Stimulated activated CD4-positive, alpha-beta T cell treated with anti-CD3 and anti-CD28 coated beads, Interleukin-12 subunit alpha, Interleukin-12 subunit beta, amount 100 ng/mL, for 24 hours (primary cell): Measurements from ENCODE around the gene NET1.
A peak's percentile ranks its signal among the peaks of the same experiment; 100 is the strongest.
"Not testable (repeated sequence)": the region's sequence is repeated elsewhere in the genome, so short reads cannot be mapped to it uniquely, and the experiment has no call there.

Source experiments
- DNase-seq, 2 experiments: peaks; one replicate each; pipeline ENCODE4 v3.0.0-alpha.2; 2020; ENCODE audit warnings: low read depth in 2 of 2

The NET1 gene

DNA sequence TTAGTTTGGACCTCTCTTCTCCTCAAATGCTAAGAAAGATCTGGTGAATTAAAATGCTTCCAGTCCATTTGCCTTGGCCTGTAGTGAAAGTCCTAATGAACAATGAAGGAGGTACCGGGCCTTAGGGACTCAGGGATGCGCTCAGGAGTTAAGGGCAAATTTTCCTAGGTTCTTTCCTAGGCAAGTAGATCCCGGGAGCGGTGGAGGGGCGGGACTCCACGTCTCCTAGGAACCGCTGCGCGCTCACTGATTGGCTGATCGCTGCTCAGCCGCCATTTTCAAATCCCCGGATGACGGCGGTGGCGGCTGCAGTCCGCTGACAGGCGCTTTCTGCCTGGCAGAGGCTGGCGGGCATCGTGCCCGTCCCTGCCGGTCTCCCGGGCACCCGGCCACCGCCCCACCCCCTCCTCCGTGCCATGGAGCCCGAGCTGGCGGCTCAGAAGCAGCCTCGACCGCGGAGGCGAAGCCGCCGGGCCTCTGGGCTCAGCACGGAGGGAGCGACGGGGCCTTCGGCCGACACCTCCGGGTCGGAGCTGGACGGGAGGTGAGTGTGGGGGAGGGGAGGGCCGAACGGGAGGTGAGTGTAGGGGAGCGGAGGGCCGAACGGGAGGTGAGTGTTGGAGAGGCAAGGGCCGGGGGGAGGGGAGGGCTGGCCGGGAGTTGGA lies at the start of gene NET1:
Gene NET1, plus strand, starts transcription at position 281 of the 665 bp plus-strand sequence. Its CDS starts 136 bp downstream, at position 417.
- peak; percentile 46 to 75 for DNase-seq

GRCh38 chr10:5362873-5363272 lies 49.5 kb upstream of the NET1 start:
- DNase-seq = no peak

DNA sequence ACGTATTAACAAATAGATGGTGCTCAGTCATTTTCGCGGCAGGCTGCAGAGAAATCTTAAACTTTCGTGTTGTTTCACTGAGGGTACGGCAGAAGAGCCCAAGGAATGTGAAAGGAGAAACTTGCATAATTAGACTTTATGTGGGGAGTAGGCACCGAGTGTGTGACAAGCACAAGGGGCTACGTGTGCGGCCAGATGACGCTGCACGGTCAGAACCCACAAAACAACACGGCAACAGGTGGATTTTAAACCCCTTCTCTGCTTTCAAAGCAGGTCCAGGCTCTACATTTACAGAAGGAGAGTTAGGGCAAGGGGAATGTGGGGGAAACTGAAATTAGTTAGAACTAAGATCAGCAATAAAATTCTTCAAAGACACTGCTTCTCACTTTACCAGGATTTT lies 48.0 kb upstream of the NET1 start:
- no peak for DNase-seq

GRCh38 chr10:5364890-5365338 lies 47.4 kb upstream of the NET1 start, which contains the start of gene UCN3:
Gene UCN3 (plus strand): TSS chr10:5364966. CDS start chr10:5373721, 8,755 bp downstream.
- DNase-seq = no peak

DNA sequence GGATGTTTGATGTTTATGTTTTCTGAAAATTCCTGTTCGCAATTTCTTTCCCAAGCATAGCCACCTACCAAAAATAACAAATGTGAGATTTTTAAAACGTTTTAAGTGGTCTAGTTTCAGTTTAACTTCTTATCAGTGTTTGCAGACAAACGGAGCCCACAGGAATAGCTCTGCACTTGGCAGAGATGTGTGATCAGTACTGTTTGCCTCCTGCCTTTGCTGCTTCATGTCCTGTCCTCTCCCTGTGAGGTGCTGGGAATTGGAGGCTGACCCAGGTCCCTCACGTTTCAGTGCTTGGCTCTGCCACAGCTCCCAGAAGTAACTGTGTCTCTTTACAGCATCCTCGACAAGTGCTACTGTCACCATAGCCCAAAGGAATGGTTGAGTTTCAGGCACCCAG lies 46.4 kb upstream of the NET1 start:
- DNase-seq = no peak

DNA sequence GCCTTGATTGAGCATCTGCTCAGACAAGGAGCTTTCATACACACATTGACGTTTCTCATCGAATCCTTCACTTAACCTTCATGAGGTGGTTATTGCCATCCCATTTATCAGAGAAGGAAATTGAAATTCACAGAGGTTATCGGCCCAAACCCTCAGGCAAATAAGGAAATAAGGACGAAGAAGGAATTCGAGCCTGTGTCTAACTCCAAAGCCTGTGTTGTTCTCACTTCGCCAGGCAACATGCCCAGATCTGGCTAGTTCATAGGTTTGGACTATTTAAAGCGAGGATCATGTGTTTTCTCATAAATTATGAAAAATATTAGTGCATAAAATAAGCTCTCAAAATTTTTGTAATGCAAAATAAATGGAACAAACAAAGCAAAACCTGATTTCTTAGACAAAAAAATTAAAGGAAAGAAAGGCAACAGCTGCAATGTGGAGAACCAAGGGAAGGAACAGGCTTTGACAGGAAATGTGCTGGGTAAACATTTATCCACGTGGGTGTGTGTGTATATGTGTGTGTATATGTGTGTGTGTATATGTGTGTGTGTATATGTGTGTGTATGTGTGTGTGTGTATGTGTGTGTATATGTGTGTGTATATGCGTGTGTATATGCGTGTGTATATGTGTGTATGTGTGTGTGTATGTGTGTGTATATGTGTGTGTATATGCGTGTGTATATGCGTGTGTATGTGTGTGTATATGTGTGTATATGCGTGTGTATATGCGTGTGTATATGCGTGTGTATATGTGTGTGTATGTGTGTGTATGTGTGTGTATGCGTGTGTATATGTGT lies 42.8 kb upstream of the NET1 start:
- no peak for DNase-seq

DNA sequence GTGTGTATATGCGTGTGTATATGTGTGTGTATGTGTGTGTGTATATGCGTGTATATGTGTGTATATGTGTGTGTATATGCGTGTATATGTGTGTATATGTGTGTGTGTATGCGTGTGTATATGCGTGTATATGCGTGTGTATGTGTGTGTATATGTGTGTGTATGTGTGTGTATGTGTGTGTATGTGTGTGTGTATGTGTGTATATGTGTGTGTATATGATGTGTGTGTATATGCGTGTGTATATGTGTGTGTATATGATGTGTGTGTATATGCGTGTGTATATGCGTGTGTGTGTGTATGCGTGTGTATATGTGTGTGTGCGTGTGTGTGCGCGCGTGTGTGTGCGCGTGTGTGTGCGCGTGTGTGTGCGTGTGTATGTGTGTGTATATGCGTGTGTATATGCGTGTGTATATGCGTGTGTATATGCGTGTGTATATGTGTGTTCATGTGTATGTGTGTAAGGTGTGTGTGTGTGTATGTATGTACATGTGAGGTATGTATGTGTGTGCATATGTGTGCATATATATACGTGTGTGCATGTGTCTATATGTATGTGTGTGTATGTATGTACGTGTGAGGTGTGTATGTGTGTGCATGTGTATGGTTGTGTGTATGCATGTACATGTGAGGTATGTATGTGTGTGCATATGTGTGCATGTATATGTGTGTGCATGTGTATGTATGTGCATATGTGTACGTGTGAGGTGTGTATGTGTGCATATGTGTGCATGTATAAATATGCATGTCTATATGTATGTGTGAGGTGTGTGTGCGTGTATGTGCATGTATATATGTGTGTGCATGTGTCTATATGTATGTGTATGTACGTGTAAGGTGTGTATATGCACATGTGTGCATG lies 41.6 kb upstream of the NET1 start:
- DNase-seq = no peak

- no peak for DNase-seq
Measured at GRCh38 chr10:5373307-5373706, 39.0 kb upstream of the NET1 start.

DNA sequence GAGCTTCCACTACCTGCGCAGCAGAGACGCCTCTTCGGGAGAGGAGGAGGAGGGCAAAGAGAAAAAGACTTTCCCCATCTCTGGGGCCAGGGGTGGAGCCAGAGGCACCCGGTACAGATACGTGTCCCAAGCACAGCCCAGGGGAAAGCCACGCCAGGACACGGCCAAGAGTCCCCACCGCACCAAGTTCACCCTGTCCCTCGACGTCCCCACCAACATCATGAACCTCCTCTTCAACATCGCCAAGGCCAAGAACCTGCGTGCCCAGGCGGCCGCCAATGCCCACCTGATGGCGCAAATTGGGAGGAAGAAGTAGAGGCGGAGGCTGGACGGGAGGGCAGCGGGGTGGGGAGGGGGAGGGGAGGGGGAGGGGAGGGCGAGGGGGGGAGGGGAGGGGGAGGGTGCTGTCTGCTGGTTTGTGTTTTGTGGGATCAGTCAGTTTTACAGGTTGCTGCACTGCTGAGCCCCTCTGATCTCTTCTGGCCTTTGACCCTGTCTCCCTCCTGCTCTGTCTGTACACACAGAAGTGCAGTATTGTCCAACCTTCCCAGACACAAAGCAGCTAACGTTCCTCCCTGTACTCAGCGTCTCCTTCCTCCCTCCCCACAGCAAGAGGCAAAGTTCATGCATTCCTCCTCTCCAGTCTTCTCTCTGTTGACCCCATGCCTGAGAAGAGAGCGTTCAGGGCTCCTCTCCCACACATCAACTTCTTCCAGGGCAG lies 38.3 kb upstream of the NET1 start:
- DNase-seq = no peak

- no peak for DNase-seq
Measured at GRCh38 chr10:5376450-5376849, 35.9 kb upstream of the NET1 start.

GRCh38 chr10:5379202-5379601 lies 33.2 kb upstream of the NET1 start:
- not testable (repeated sequence) for DNase-seq

GRCh38 chr10:5380395-5380794 lies 32.0 kb upstream of the NET1 start:
- DNase-seq = not testable (repeated sequence)

DNA sequence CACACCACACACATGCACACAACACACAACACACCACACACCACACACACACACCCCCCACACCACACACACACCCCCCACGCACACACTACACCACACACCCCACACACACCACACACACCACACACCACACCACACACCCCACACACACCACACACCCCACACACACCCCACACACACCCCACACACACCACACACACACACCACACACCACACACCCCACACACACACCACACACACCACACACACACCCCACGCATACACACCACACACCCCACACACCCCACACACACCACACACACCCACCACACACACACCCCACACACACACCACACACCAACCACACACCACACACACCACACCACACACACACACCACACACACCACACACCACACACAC lies 31.2 kb upstream of the NET1 start:
- DNase-seq = no peak

DNA sequence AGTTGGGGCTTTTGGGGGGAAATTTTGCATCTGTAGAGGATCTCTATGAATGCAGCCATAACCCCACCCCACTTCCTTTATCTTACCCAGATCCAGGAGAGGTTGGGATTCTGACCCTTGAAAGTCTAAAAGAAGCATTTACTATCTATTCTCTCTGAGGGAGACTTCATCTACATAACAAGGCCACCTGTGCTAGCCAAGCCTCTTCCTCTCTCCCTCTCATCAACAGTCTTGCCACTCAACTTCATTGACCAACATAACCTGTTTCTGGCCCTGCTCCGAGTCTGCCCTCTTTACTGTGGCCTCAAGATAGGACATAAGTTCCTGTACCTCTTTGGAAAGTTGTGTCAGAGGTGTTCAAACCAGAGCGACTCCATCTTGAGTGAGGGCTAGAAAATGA lies 27.1 kb upstream of the NET1 start:
- no peak for DNase-seq

DNA sequence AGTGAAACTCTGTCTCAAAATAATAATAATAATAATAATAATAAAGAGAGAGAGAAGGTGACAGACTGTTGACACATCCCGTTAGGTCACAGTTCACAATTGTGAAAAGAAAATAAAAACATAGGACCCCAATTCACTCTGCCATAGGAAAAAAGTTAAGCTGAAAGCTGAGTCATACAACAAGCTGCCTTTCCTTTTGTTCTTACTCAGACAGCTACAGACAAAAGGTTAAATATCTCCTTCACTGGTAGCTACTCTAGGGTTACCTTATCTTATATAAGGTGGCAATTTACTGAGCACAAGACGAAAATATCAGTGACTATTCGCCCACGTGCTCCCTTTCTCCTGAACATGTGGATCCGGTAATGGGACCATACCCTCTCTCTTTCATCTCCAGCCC lies 25.2 kb upstream of the NET1 start:
- DNase-seq = no peak

DNA sequence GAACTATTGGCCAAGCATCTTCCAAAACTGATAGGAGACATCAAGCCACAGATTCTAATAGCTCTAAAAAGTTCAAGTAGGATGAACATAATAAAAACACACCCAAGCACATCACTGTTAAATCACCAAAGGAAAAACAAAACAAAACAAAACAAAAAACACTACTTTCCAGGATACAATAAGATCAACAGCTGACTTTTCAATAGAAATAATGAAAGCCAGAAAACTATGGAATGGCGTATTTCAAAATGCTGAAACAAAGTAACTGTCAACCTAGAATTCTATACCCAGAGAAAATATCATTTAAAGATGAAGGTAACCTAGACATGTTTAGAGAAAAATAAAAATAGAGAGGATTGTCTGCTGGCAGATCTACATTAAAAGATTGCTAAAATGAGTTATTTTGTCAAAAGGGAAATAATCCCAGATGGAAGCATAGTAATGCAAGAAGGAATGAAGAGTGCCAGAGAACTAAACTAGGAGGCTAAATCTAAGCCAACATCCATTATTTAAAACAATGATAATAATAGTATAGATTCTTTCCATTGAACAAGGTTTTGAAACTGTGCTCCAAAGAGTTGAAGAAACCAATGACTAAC lies 21.7 kb upstream of the NET1 start:
- DNase-seq = no peak

- no peak for DNase-seq
Measured at GRCh38 chr10:5391790-5392189, 20.6 kb upstream of the NET1 start.

DNA sequence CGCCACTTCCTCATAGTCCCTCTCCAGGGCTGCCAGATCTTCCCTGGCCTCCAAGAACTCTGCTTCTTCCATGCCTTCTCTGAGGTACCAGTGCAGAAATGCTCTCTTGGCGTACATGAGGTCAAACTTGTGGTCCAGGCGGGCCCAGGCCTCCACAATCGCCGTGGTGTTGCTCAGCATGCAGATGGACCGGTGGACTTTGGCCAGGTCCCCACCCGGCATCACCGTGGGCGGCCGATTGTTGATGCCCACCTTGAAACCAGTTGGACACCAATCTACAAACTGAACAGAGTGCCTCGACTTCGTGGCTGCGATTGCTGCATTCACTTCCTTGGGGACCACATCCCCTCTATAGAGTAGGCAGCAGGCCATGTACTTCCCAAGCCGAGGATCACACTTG lies 18.8 kb upstream of the NET1 start:
- no peak for DNase-seq

- no peak for DNase-seq
Measured at GRCh38 chr10:5395168-5395567, 17.2 kb upstream of the NET1 start.

- DNase-seq = no peak
Measured at GRCh38 chr10:5396556-5397300, 15.6 kb upstream of the NET1 start.
